Measurements from ENCODE around the gene EIF2B5. TPM values are rescaled to one million over a fixed set of nuclear protein-coding genes. Genes with fewer than 3 reads are reported as not detected.
A peak's percentile ranks its signal among the peaks of the same experiment; 100 is the strongest.

The EIF2B5 gene
- total and polyA plus RNA-seq, 9 of the 15 experiments (the other 6 are each of a cell fraction or from before 2014, with no cell fraction given): 19.1 to 92.4 (median 74.0) TPM

- ChIA-PET CTCF (ENCODE audit: low intra/inter-chr PET ratio) (no interaction called here), POLR2A (interaction anchor here (0.6 to 4.2 kb wide), 13 partner anchors 8 to 1656 kb away, joined by 3 to 27 read pairs (median 3); partner anchors contain the start of gene ABCC5)
- intact Hi-C loops (cut with micrococcal nuclease): loop anchor here (2.0 kb wide), 2 partner anchors 19 to 21 kb away; partner anchors contain the start of genes AP2M1 and EIF2B5
- WGBS (ENCODE audit: insufficient coverage, low coverage, missing lambda C conversion rate): under 1% methylated on average over 43 of the region's 47 CpGs
- no peak for FAIRE-seq
- Histone ChIP-seq H4K20me1 (replicated peaks; ENCODE audit: control insufficient read depth, insufficient read depth, low read length) (no peaks in the 10 kb centered on the region; the same call in 1 of the 2 replicates), H3K9me1 (ENCODE audit: control insufficient read depth, insufficient read depth, low read length) (no peaks in the 10 kb centered on the region), H3K27ac (ENCODE audit: extremely low read depth, low read depth, low read length) (peak overlapping the region; percentile 88), H3K79me2 (ENCODE audit: control insufficient read depth, insufficient read depth, low read length) (peaks cover 45% of the 10 kb centered on the region), H3K4me1 (replicated peaks in 1 of 2; ENCODE audit: control insufficient read depth in 2 of 2, insufficient read depth in 2 of 2, low read length in 2 of 2) (peaks cover 29% of the 10 kb centered on the region in 2 experiments; a peak in 4 of 5 replicates), H3K36me3 (ENCODE audit: control insufficient read depth, insufficient read depth, low read length) (peaks cover 6% of the 10 kb centered on the region; the same call in 1 of the 3 replicates), H2AFZ (ENCODE audit: low read depth, low read length) (peak overlapping the region; percentile 91), H3K9ac (ENCODE audit: insufficient read depth in 1 of 2, low read depth in 2 of 2, low read length in 2 of 2) (peak overlapping the region; percentile 78 to 98), H3K27me3 (ENCODE audit: control insufficient read depth in 2 of 2, insufficient read depth in 2 of 2, low read length in 2 of 2) (no peaks in the 10 kb centered on the region), H3K4me3 (peak overlapping the region; percentile 71), H3K9me3 (replicated peaks; ENCODE audit: control insufficient read depth, insufficient read depth, low read depth, low read length) (no peaks in the 10 kb centered on the region), H3K4me2 (ENCODE audit: insufficient read depth, low read length) (peak overlapping the region; percentile 95)
- ATAC-seq: peak; percentile 46
- peak; percentile 49 to 56 (median 54) for DNase-seq (ENCODE audit: extremely low read depth in 1 of 4, low spot score in 3 of 4)
- in situ Hi-C loops (cut with MboI): no loop called here
- no TSS peak for BruUV-seq (replicated peaks)
- TF ChIP-seq ESRRA (IDR thresholded peaks at IDR 0.05; ENCODE audit: borderline replicate concordance, low read depth) (no peak), ZFP91 (CRISPR knock-in tag; IDR thresholded peaks at IDR 0.05) (no peak), EZH2 (IDR thresholded peaks at IDR 0.05; ENCODE audit: borderline replicate concordance, low read depth, low read length) (no peak), FOXM1 (IDR thresholded peaks at IDR 0.05; ENCODE audit: low read depth) (no peak), FOXM1 (CRISPR knock-in tag; IDR thresholded peaks at IDR 0.05; ENCODE audit: low read depth) (0 out of 2 replicates have a peak, but pooled peaks have one; percentile 31), YY1 (IDR thresholded peaks at IDR 0.05; ENCODE audit: borderline replicate concordance in 1 of 3, control insufficient read depth in 1 of 3, extremely low read depth in 1 of 3, insufficient read depth in 3 of 3, insufficient read length in 1 of 3, insufficient replicate concordance in 2 of 3, low read depth in 1 of 3, low read length in 2 of 3) (peak in 1 of 3 experiments; percentile 5), USF2 (CRISPR knock-in tag; IDR thresholded peaks at IDR 0.05) (no peak), KDM5B (IDR thresholded peaks at IDR 0.05; ENCODE audit: insufficient replicate concordance, low read depth, low read length) (no peak), FOSL1 (tag; conservative IDR thresholded peaks at IDR 0.05) (no peak), ZNF146 (CRISPR knock-in tag; IDR thresholded peaks at IDR 0.05; ENCODE audit: unreplicated experiment) (no peak), GMEB1 (CRISPR knock-in tag; IDR thresholded peaks at IDR 0.05) (no peak), ATF2 (CRISPR knock-in tag; IDR thresholded peaks at IDR 0.05) (no peak)
Measured at GRCh38 chr3:184155644-184156521, 20.7 kb downstream of the EIF2B5 start.
